Activated naive CD8-positive, alpha-beta T cell treated with anti-CD3 and anti-CD28 coated beads for 36 hours (primary cell): ENCODE data around the gene PDZRN4. TPM values are rescaled to one million over a fixed set of nuclear protein-coding genes. Genes with fewer than 3 reads are reported as not detected.

ENCODE experiments used
- DNase-seq: peaks from one replicate; pipeline ENCODE4 v3.0.0; 2021
- H3K27ac Mint-ChIP-seq: one replicate; pipeline ENCODE4 v1.8.0; 2022; ENCODE audit warnings: mild to moderate bottlenecking, moderate library complexity, mixed read lengths
- H3K27me3 Mint-ChIP-seq: one replicate; pipeline ENCODE4 v1.8.0; 2022; ENCODE audit warnings: mild to moderate bottlenecking, mixed read lengths
- H3K36me3 Mint-ChIP-seq: one replicate; pipeline ENCODE4 v1.8.0; 2021; ENCODE audit warnings: mild to moderate bottlenecking, mixed read lengths
- H3K4me1 Mint-ChIP-seq: one replicate; pipeline ENCODE4 v1.8.0; 2021; ENCODE audit warnings: mixed read lengths
- H3K4me3 Mint-ChIP-seq: one replicate; pipeline ENCODE4 v1.8.0; 2022; ENCODE audit warnings: mild to moderate bottlenecking, moderate library complexity, mixed read lengths
- H3K9me3 Mint-ChIP-seq: one replicate; pipeline ENCODE4 v1.8.0; 2022; ENCODE audit warnings: mixed read lengths
- total RNA-seq, 2 experiments: library from RNA; stranded (reverse); gene quantifications; one replicate each; pipeline ENCODE4 v1.2.3, GENCODE V29; 2021

PDZRN4 gene
- total RNA-seq, 2 experiments from 2014 or later: not detected

DNA sequence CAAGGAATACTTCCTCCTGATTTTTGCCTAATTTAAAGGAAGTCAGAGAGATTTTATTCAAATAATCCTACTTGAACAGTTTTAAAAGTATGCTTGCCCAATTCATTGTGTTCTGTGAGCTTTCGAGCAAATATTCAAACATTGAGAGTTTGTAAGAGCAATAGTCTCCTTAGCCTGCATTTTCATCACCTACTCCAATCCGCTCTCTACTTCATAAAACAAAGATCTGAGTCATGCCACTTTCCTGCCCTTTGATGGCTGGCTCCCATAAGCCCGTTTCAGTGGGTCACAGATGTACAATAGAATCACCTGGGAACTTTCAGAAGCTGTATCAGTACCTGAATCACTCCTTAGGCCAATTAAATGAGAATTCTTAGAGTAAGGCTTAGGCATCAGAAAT lies 319.2 kb downstream of the PDZRN4 start:
- no peaks in the 10 kb centered on the region for H3K36me3 Mint-ChIP-seq
- peaks cover 17% of the 10 kb centered on the region for H3K27me3 Mint-ChIP-seq
- H3K4me1 Mint-ChIP-seq: no peaks in the 10 kb centered on the region
- no peak overlapping the region for H3K4me3 Mint-ChIP-seq
- DNase-seq: no peak
- H3K9me3 Mint-ChIP-seq: no peaks in the 10 kb centered on the region
- no peak overlapping the region for H3K27ac Mint-ChIP-seq

DNA sequence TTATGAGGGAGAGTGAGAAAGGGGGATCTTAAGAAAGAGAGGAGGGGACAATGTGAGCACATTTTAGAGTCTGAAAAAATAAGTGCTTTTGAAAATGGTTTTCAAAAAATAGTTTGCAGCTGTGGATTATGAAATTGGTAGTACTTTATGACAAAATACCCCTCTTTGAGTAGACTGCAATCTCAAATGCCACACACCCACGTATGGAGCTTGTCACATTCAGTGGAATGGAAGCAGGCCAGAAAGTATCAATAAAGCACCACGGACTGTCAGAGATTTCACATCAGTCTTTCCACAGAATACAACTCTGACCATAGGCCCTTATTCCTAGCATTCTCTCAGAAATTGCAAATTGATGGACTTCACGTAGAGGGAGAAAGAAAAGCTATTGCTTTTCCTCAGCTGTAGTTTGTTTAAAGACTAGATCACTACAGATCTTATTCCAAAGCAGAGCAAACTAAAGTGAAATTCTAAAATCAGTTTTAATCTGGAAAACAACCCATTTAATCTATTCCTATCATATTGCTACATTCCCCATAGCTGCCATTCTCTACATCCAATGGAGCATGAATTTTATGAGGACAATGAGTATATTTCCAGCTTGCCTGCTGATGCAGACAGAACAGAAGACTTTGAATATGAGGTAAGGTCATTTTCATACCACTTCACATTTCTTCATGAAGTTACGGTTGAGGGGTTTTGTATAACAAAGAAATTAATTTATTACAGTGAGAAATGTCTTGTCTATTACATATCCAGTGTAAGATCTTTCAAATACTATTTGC lies 321.3 kb downstream of the PDZRN4 start:
- no peak for DNase-seq
- H3K4me3 Mint-ChIP-seq: no peak overlapping the region
- no peaks in the 10 kb centered on the region for H3K9me3 Mint-ChIP-seq
- H3K36me3 Mint-ChIP-seq: no peaks in the 10 kb centered on the region
- H3K27ac Mint-ChIP-seq: no peak overlapping the region
- no peaks in the 10 kb centered on the region for H3K4me1 Mint-ChIP-seq
- H3K27me3 Mint-ChIP-seq: peaks cover 20% of the 10 kb centered on the region

DNA sequence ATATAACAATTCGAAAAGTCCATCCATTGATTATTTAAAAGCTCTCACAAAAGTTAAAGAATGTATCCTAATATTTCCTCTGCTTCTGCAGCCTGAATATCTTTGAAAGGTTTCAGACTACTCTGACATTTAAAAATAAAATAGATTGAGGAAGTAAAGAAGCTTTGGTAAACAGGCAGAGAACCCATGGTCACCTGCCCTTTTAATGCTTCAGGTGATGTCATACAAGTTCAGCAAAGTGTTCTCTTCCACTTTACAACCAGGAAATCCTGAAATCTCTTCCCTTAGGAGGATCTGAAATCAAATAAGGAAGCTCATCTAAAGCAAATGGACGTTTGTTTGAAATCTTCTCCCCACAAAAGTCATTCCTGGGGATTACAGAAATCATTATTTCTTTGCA lies 322.4 kb downstream of the PDZRN4 start:
- H3K27me3 Mint-ChIP-seq: peaks cover 26% of the 10 kb centered on the region
- H3K4me3 Mint-ChIP-seq: no peak overlapping the region
- H3K36me3 Mint-ChIP-seq: no peaks in the 10 kb centered on the region
- no peak for DNase-seq
- no peak overlapping the region for H3K27ac Mint-ChIP-seq
- H3K9me3 Mint-ChIP-seq: no peaks in the 10 kb centered on the region
- H3K4me1 Mint-ChIP-seq: no peaks in the 10 kb centered on the region

DNA sequence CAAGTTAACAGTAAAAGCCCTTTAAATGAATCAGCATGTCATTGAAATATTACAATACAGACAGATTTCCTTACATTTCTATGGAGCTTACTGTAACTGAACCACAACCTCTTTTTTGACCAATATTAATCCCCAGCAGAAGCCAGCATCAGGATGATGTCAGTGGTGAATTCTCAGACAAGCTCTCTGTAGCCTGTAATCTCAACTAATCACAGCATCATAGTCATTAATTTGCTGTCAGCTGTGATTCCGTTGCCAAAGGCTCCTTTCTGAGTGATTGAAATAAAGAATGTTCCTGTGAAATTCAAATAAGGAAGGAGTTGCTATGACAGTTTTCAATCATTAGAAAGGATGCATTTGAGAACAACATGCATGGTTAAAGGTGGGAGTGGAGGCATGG lies 323.1 kb downstream of the PDZRN4 start:
- Mint-ChIP-seq H3K9me3 (no peaks in the 10 kb centered on the region), H3K4me1 (no peaks in the 10 kb centered on the region), H3K27ac (no peak overlapping the region), H3K36me3 (no peaks in the 10 kb centered on the region), H3K27me3 (peaks cover 25% of the 10 kb centered on the region), H3K4me3 (no peak overlapping the region)
- no peak for DNase-seq

DNA sequence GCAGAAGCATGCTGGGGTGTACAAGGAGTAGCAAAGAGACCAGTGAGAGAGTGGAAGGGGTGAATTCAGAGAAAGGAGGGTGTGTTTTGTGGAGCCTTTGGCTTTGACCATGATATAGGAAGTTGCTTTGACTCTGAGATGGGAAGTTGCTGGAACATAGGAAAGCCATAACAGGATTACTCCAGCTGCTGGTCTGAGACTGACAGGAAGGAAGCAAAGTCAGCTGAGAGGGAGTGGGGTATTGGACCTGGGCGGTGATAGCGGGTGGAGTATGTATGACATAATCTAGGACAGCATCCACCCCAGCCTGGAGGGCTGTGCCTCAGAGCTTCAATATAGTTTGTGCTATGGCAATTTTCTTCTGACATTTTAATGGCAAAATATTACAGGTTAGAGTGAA lies 324.4 kb downstream of the PDZRN4 start:
- H3K4me3 Mint-ChIP-seq: no peak overlapping the region
- no peak for DNase-seq
- no peak overlapping the region for H3K27ac Mint-ChIP-seq
- H3K36me3 Mint-ChIP-seq: no peaks in the 10 kb centered on the region
- H3K9me3 Mint-ChIP-seq: no peaks in the 10 kb centered on the region
- H3K4me1 Mint-ChIP-seq: no peaks in the 10 kb centered on the region
- H3K27me3 Mint-ChIP-seq: peaks cover 13% of the 10 kb centered on the region

GRCh38 chr12:41514021-41514777 lies 326.1 kb downstream of the PDZRN4 start:
- no peak for DNase-seq
- no peaks in the 10 kb centered on the region for H3K4me1 Mint-ChIP-seq

GRCh38 chr12:41514907-41515306 lies 326.8 kb downstream of the PDZRN4 start:
- Mint-ChIP-seq H3K4me3 (no peak overlapping the region), H3K36me3 (no peaks in the 10 kb centered on the region), H3K27me3 (peaks cover 16% of the 10 kb centered on the region), H3K4me1 (no peaks in the 10 kb centered on the region), H3K27ac (no peak overlapping the region), H3K9me3 (no peaks in the 10 kb centered on the region)
- DNase-seq: no peak

More at GRCh38 chr12:41514021-41514777, 326.1 kb downstream of the PDZRN4 start:
- Mint-ChIP-seq H3K9me3 (no peaks in the 10 kb centered on the region), H3K27ac (no peak overlapping the region), H3K4me3 (no peak overlapping the region), H3K27me3 (peaks cover 12% of the 10 kb centered on the region), H3K36me3 (no peaks in the 10 kb centered on the region)

GRCh38 chr12:41515953-41516352 lies 327.8 kb downstream of the PDZRN4 start:
- Mint-ChIP-seq H3K27me3 (peaks cover 16% of the 10 kb centered on the region), H3K4me3 (no peak overlapping the region), H3K36me3 (no peaks in the 10 kb centered on the region), H3K9me3 (no peaks in the 10 kb centered on the region), H3K4me1 (no peaks in the 10 kb centered on the region), H3K27ac (no peak overlapping the region)
- no peak for DNase-seq

- Mint-ChIP-seq H3K4me1 (peaks cover 16% of the 10 kb centered on the region), H3K27ac (no peak overlapping the region), H3K9me3 (no peaks in the 10 kb centered on the region), H3K4me3 (no peak overlapping the region), H3K27me3 (peaks cover 4% of the 10 kb centered on the region), H3K36me3 (no peaks in the 10 kb centered on the region)
- no peak for DNase-seq
These were observed 332.7 kb downstream of the PDZRN4 start for GRCh38 chr12:41520869-41521268.

- no peaks in the 10 kb centered on the region for H3K36me3 Mint-ChIP-seq
- peak overlapping the region; percentile 77 for H3K27ac Mint-ChIP-seq
- no peaks in the 10 kb centered on the region for H3K9me3 Mint-ChIP-seq
- DNase-seq: no peak
- H3K4me3 Mint-ChIP-seq: peak overlapping the region; percentile 35
- H3K27me3 Mint-ChIP-seq: peaks cover 4% of the 10 kb centered on the region
- peaks cover 16% of the 10 kb centered on the region for H3K4me1 Mint-ChIP-seq
These were observed 333.8 kb downstream of the PDZRN4 start for GRCh38 chr12:41521872-41522379.

DNA sequence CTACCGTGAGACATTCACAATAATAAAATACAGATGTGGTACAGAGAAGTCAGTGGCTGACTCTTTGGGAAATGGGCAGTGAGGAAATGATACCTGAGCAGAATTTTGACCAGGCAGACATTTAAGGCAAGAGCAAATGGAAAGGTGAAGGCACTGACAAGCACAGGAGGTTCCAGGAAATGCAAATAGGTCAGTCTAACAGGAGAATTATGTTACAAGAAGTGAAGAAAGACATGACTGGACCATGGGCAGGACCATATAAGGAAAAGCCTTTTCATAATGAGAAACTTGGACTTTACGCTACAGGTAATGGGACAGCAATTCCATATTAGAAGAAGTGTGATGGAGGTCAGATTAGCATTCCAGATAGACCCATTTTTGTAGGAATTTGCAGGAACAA lies 338.9 kb downstream of the PDZRN4 start:
- no peak overlapping the region for H3K27ac Mint-ChIP-seq
- H3K9me3 Mint-ChIP-seq: no peaks in the 10 kb centered on the region
- H3K27me3 Mint-ChIP-seq: no peaks in the 10 kb centered on the region
- H3K4me3 Mint-ChIP-seq: no peak overlapping the region
- no peaks in the 10 kb centered on the region for H3K36me3 Mint-ChIP-seq
- H3K4me1 Mint-ChIP-seq: peaks cover 12% of the 10 kb centered on the region
- DNase-seq: no peak

DNA sequence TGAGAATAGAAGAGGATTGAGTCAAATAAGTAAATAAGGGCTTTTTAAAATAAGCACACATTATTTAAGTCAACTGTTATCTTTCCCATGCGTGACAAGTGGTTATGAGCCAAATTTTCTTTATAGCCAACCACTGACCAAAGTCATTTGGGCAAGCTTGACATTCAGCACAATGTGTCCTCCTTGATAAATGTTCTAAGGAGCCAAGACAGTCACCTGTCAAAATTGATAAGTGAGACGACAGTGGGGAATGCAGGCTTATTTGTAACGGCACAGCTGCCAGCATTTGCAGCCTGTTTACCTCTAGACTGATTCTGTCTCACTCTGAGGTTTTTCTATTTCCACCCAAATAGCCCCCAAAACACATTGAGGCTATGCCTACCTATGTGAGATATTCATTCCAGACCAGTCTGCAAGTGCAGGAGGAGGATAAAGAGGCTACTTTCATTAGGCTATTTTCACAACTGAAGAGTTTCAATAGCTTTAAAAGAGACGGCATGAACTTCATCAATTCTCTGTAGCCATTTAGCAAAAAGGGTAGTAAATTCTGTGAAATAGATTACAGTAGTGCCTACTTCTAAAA lies 339.5 kb downstream of the PDZRN4 start:
- no peak overlapping the region for H3K27ac Mint-ChIP-seq
- DNase-seq: no peak
- no peaks in the 10 kb centered on the region for H3K36me3 Mint-ChIP-seq
- H3K4me3 Mint-ChIP-seq: no peak overlapping the region
- H3K27me3 Mint-ChIP-seq: no peaks in the 10 kb centered on the region
- H3K9me3 Mint-ChIP-seq: no peaks in the 10 kb centered on the region
- H3K4me1 Mint-ChIP-seq: peaks cover 7% of the 10 kb centered on the region

GRCh38 chr12:41528874-41529273 lies 340.8 kb downstream of the PDZRN4 start:
- Mint-ChIP-seq H3K4me3 (no peak overlapping the region), H3K36me3 (no peaks in the 10 kb centered on the region), H3K27ac (no peak overlapping the region)

DNA sequence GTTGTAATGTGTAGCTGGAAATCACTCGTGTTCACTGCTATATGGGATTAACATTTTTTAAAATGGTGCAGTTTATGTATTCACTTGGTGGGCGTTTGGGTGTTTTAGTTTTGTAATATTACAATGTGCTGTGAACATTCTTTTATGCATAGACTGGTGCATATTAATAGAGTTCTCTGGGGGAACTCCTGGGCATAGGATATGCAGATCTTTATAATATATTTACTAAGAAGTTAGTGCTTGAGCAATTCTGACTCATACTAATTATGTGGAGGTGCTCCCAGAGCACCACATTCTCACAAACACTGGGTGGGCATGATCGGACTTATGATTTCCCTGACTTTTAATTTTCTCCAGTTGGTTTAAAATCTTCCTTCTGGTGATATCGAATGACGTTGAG lies 342.3 kb downstream of the PDZRN4 start:
- Mint-ChIP-seq H3K9me3 (no peaks in the 10 kb centered on the region), H3K27ac (no peak overlapping the region), H3K4me3 (no peak overlapping the region), H3K36me3 (no peaks in the 10 kb centered on the region), H3K27me3 (peaks cover 6% of the 10 kb centered on the region), H3K4me1 (no peaks in the 10 kb centered on the region)
- no peak for DNase-seq

More at GRCh38 chr12:41528874-41529273, 340.8 kb downstream of the PDZRN4 start:
- no peaks in the 10 kb centered on the region for H3K27me3 Mint-ChIP-seq
- no peaks in the 10 kb centered on the region for H3K4me1 Mint-ChIP-seq
- no peaks in the 10 kb centered on the region for H3K9me3 Mint-ChIP-seq
- DNase-seq: no peak

DNA sequence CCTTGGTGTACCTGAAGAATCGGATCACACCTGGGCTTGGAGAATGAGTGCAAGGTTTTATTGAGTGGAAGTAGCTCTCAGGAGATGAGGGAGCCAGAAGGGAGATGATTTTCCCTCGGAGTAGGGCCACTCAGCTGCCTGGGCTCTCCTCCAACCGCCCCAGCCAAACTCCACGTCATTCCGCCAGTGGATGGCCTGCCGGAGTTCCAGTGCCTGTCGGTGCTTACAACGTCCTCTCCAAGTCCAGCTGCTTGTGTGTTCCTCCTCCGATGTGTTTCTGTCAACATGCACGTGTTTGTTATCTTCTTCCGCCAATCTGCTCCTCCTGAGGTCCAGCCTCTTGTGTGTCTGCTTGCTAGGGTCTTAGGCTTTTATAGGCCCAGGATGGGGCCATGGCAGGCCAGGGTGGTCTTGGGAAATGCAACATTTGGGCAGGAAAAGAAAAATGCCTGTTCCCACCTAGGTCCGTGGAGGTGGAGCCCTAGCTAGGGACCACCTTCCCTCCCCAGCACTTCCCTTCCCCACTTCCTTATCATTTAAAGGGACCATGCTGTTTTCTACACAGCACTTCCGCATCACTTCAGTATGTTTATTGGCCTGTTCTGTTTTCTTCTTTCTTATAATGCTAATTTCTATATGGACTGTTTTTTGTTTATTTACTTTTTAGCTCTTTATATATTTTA lies 343.2 kb downstream of the PDZRN4 start:
- H3K36me3 Mint-ChIP-seq: no peaks in the 10 kb centered on the region
- H3K27me3 Mint-ChIP-seq: peaks cover 10% of the 10 kb centered on the region
- no peak overlapping the region for H3K27ac Mint-ChIP-seq
- no peak for DNase-seq
- H3K4me1 Mint-ChIP-seq: peaks cover 5% of the 10 kb centered on the region
- no peaks in the 10 kb centered on the region for H3K9me3 Mint-ChIP-seq
- no peak overlapping the region for H3K4me3 Mint-ChIP-seq
